T-cell (primary cell): ENCODE results near the gene STYK1. TPM values are rescaled to one million over a fixed set of nuclear protein-coding genes. Genes with fewer than 3 reads are reported as not detected.
A peak's percentile ranks its signal among the peaks of the same experiment; 100 is the strongest.

ENCODE experiments used
- ATAC-seq, 4 experiments: fragments of 200-7000 bp in 3 of 4; fragments of 150-1000 bp in 1 of 4; cut with Tn5 transposase; replicated peaks in 1 of 4; 1 replicate in 3 of 4; 2 replicates in 1 of 4; pipeline ENCODE4 v1.10.0; 2021; ENCODE audit warnings: moderate library complexity in 3 of 4, mild to moderate bottlenecking in 2 of 4, moderate number of reproducible peaks in 1 of 4
- CTCF ChIA-PET, 2 donors: fragments of 300-600 bp; sonication (Branson Sonifier 250); formaldehyde crosslinking; loops; one replicate each; lab custom pipeline; 2022; ENCODE audit warnings: antibody characterized with exemption in 2 of 2; lab: Charles Lee
- POLR2A ChIA-PET, 2 donors: fragments of 300-600 bp; sonication (Branson Sonifier 250); formaldehyde crosslinking; loops; one replicate each; lab custom pipeline; 2022; ENCODE audit warnings: antibody characterized with exemption in 2 of 2; lab: Charles Lee
- DNase-seq, 35 experiments: peaks; one replicate each; pipeline versions ENCODE4 v3.0.0 to v3.0.0-alpha.2; 2013 to 2023
- H3K27ac ChIP-seq: one replicate; pipeline ENCODE4 v1.5.1; 2013; ENCODE audit warnings: low read length
- H3K27me3 ChIP-seq, 2 experiments: replicated peaks in 1 of 2; 1 replicate in 1 of 2; 2 replicates in 1 of 2; pipeline versions ENCODE4 v1.6.1 to v1.7.0; 2013; ENCODE audit warnings: low read length in 1 of 2, mixed read lengths in 1 of 2; ENCODE audit not compliant: control insufficient read depth in 2 of 2, insufficient read depth in 2 of 2; ENCODE audit errors: extremely low read depth in 1 of 2
- H3K36me3 ChIP-seq, 2 donors: 1 replicate in 1 of 2; 2 replicates in 1 of 2; pipeline versions ENCODE4 v1.6.1 to v1.7.0; 2013; ENCODE audit warnings: low read length in 1 of 2; ENCODE audit not compliant: control insufficient read depth in 2 of 2, insufficient read depth in 1 of 2; ENCODE audit errors: extremely low read depth in 1 of 2
- H3K4me1 ChIP-seq, 2 experiments: 1 replicate in 1 of 2; 2 replicates in 1 of 2; pipeline versions ENCODE4 v1.6.1 to v1.7.0; 2013; ENCODE audit warnings: low read length in 2 of 2, mixed read lengths in 1 of 2; ENCODE audit not compliant: insufficient read depth in 2 of 2, control insufficient read depth in 1 of 2; ENCODE audit errors: extremely low read depth in 1 of 2
- H3K4me3 ChIP-seq, 2 donors: 1 replicate in 1 of 2; 2 replicates in 1 of 2; pipeline versions ENCODE4 v1.5.1 to v1.7.0; 2013; ENCODE audit warnings: mild to moderate bottlenecking in 2 of 2, low read length in 1 of 2, moderate library complexity in 1 of 2; ENCODE audit not compliant: control insufficient read depth in 1 of 2; ENCODE audit errors: extremely low read depth in 1 of 2
- H3K9me3 ChIP-seq: 2 replicates; pipeline ENCODE4 v1.7.0; 2013
- H3K27ac Mint-ChIP-seq, 2 donors: one replicate each; pipeline ENCODE4 v1.8.0; 2020 to 2021; ENCODE audit warnings: mild to moderate bottlenecking in 2 of 2, mixed read lengths in 2 of 2
- H3K27me3 Mint-ChIP-seq, 2 donors: one replicate each; pipeline ENCODE4 v1.8.0; 2021 to 2022; ENCODE audit warnings: mixed read lengths in 2 of 2
- H3K36me3 Mint-ChIP-seq: one replicate; pipeline ENCODE4 v1.8.0; 2021; ENCODE audit warnings: mixed read lengths
- H3K4me1 Mint-ChIP-seq, 3 donors: one replicate each; pipeline ENCODE4 v1.8.0; 2020 to 2022; ENCODE audit warnings: mixed read lengths in 3 of 3, mild to moderate bottlenecking in 1 of 3
- H3K4me3 Mint-ChIP-seq, 3 donors: one replicate each; pipeline ENCODE4 v1.8.0; 2020 to 2022; ENCODE audit warnings: mild to moderate bottlenecking in 3 of 3, mixed read lengths in 3 of 3, moderate library complexity in 3 of 3
- H3K9me3 Mint-ChIP-seq, 3 donors: one replicate each; pipeline ENCODE4 v1.8.0; 2020 to 2022; ENCODE audit warnings: mixed read lengths in 3 of 3
- WGBS: methylation state at CpG from one replicate; pipeline ENCODE4 v1.1.5; 2013; ENCODE audit warnings: missing lambda C conversion rate; ENCODE audit not compliant: insufficient coverage; 5-methylcytosine and 5-hydroxymethylcytosine counted together
- total RNA-seq, 35 experiments: library from RNA in 6 of 35; stranded (reverse) in 6 of 35; fragments of 120-200 nt in 1 of 35; gene quantifications; one replicate each; pipeline versions ENCODE4 v1.2.1 to v1.2.4 and lab custom pipeline; 2013 to 2026

STYK1 gene
- total RNA-seq, 5 donors from 2014 or later (not counting 1 experiment from before 2014, with no cell fraction given): 0.20 to 1.8 (median 0.39) TPM

DNA sequence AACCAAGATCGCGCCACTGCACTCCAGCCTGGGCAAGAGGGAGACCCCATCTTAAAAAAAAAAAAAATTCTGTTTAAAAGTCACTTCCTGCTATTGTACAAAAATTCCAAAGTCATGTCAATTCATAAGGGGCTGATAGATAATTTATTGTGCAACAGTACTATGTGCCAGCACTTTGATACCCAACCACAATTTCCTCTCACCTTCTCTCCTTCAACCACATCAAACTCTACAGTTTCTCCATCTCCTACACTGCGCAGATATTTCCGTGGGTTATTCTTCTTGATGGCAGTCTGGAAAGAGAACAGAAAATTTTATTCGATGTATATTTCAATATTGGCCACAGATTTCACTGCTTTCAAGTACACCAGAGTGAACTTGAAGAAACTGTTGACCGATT is 41.6 kb upstream of the STYK1 start:
- no peaks in the 10 kb centered on the region for H3K9me3 Mint-ChIP-seq
- peaks cover 7% of the 10 kb centered on the region for H3K36me3 Mint-ChIP-seq
- Histone ChIP-seq H3K4me3 (no peak overlapping the region), H3K27ac (no peak overlapping the region), H3K4me1 (peaks cover 5 to 13% of the 10 kb centered on the region in 2 experiments), H3K27me3 (no peaks in the 10 kb centered on the region), H3K9me3 (no peaks in the 10 kb centered on the region), H3K36me3 (peaks cover 0 to 3% of the 10 kb centered on the region in 2 donors)
- POLR2A ChIA-PET: no interaction called here
- WGBS: no CpG with 5 or more reads among the region's 6 CpGs
- ATAC-seq (peak in 3 of 4 experiments; percentile 57 to 89 (median 81)), DNase-seq (peak in 1 of 35 experiments; percentile 47)
- CTCF ChIA-PET: interaction anchor here in 1 of 2 donors (1.0 kb wide), 1 partner anchor 768 kb away, joined by 3 read pairs; no protein-coding TSS in a partner anchor
- H3K4me1 Mint-ChIP-seq: peaks cover 11 to 16% (median 15%) of the 10 kb centered on the region in 3 donors
- H3K27me3 Mint-ChIP-seq: peaks cover 9 to 42% of the 10 kb centered on the region in 2 donors
- H3K27ac Mint-ChIP-seq: no peak overlapping the region
- peak overlapping the region in 1 of 3 donors; percentile 51 for H3K4me3 Mint-ChIP-seq

DNA sequence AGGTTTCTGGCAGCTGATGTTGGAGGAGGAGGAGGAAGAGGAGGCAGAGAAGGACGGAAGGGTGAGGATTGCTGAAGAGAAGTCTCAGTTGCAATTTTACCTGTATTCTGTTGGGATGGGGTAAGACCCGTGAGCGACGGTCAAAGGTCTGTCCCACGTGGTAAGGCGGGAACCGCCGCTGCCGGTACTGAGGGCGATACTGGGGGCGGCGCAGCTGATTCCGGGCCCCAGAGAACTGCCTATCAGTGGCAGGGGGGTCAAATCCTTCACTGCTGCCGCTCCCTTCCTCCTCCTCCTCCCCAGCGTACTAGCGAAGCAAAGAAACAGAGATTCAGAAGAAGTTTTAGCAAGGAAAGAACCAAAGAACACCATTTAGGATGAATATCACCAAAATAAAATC is 36.0 kb upstream of the STYK1 start:
- Histone ChIP-seq H3K27ac (no peak overlapping the region), H3K4me1 (no peaks in the 10 kb centered on the region), H3K36me3 (peaks cover 0 to 3% of the 10 kb centered on the region in 2 donors), H3K4me3 (no peak overlapping the region), H3K9me3 (no peaks in the 10 kb centered on the region), H3K27me3 (no peaks in the 10 kb centered on the region)
- ChIA-PET POLR2A (no interaction called here), CTCF (no interaction called here)
- H3K27me3 Mint-ChIP-seq: peaks cover 7 to 21% of the 10 kb centered on the region in 2 donors
- DNase-seq (no peak), ATAC-seq (no peak)
- no peak overlapping the region for H3K4me3 Mint-ChIP-seq
- WGBS: 80% methylated on average over 1 of the region's 16 CpGs
- H3K27ac Mint-ChIP-seq: no peak overlapping the region
- no peaks in the 10 kb centered on the region for H3K4me1 Mint-ChIP-seq
- peaks cover 12% of the 10 kb centered on the region for H3K36me3 Mint-ChIP-seq
- no peaks in the 10 kb centered on the region for H3K9me3 Mint-ChIP-seq

DNA sequence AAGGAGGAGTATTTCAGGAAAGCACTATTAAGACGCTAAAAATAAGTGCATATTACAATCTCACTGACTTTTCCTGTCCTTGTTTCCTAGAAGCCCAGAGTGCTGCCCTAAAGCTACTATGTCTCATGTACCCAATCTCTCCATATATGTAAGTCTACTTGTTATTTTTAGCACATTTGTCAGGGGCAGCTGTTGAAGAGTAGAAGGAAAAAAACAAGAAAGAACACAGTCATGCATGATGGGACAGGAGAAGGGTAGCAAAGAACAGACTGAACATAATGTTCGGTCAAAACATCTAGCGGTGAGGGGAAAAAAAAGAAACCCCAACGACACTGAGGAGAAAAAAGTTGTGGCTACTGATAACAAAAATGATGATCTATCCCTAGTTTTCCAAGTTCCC is 35.0 kb upstream of the STYK1 start:
- Histone ChIP-seq H3K9me3 (no peaks in the 10 kb centered on the region), H3K4me3 (no peak overlapping the region), H3K4me1 (no peaks in the 10 kb centered on the region), H3K36me3 (no peaks in the 10 kb centered on the region), H3K27ac (no peak overlapping the region), H3K27me3 (no peaks in the 10 kb centered on the region)
- Mint-ChIP-seq H3K4me3 (no peak overlapping the region), H3K9me3 (no peaks in the 10 kb centered on the region), H3K27ac (no peak overlapping the region), H3K36me3 (peaks cover 12% of the 10 kb centered on the region), H3K27me3 (peaks cover 7 to 19% of the 10 kb centered on the region in 2 donors), H3K4me1 (no peaks in the 10 kb centered on the region)
- no CpG with 5 or more reads among the region's 4 CpGs for WGBS
- POLR2A ChIA-PET: interaction anchor here (0.7 to 0.8 kb wide), 2 partner anchors 10 to 25 kb away, joined by 3 to 4 read pairs; no protein-coding TSS in a partner anchor
- DNase-seq (no peak), ATAC-seq (no peak)
- CTCF ChIA-PET: no interaction called here

DNA sequence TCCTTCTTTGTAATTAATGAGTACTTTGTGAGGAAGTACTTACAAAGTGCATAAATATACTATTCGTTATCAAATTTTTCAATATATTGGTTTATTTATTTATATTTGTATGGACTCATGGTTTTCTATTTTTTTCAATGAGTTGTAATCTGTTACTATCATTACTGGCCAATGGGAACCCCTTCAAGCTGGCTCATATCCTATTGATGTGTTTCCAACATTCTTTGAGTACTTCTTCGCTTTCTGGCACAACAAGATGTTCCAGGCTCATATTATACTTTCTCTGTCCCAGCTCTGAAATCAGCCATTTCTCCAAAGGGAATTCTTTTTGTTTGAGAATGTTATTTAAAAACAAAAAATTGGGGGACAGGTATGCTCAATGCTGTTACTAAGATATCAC is 31.8 kb upstream of the STYK1 start:
- ChIA-PET POLR2A (no interaction called here), CTCF (no interaction called here)
- no peak overlapping the region for H3K27ac ChIP-seq
- no peak for ATAC-seq
- H3K4me1 ChIP-seq: peaks cover 0 to 3% of the 10 kb centered on the region in 2 experiments
- Mint-ChIP-seq H3K27me3 (peaks cover 7 to 10% of the 10 kb centered on the region in 2 donors), H3K36me3 (peaks cover 5% of the 10 kb centered on the region), H3K4me1 (peaks cover 11 to 12% (median 11%) of the 10 kb centered on the region in 3 donors), H3K4me3 (no peak overlapping the region), H3K9me3 (no peaks in the 10 kb centered on the region), H3K27ac (no peak overlapping the region)
- H3K4me3 ChIP-seq: no peak overlapping the region
- no peaks in the 10 kb centered on the region for H3K36me3 ChIP-seq
- no peak for DNase-seq
- H3K9me3 ChIP-seq: no peaks in the 10 kb centered on the region
- H3K27me3 ChIP-seq: no peaks in the 10 kb centered on the region
- WGBS: no CpG with 5 or more reads among the region's 2 CpGs

DNA sequence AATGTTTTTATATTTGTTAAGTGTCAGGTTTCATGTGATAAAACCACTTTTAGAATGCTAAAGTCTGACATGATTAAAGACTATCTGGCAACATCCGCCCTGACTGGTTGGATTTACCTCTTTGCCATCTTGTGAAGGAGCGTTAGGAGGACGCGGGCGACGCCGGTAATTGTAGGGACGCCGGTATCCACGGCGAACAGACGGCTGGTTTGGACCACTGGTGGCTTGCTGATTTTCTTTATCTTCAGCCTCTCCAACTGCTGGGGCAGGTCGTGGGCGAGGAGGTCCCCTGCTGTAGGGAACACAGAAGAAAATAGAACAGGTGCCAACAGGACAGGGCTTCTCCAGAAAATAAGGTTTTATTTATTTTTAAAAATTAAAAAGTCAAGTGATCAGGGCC is 28.0 kb upstream of the STYK1 start:
- Mint-ChIP-seq H3K4me1 (peaks cover 13 to 15% (median 13%) of the 10 kb centered on the region in 3 donors), H3K36me3 (no peaks in the 10 kb centered on the region), H3K4me3 (no peak overlapping the region), H3K27ac (no peak overlapping the region), H3K9me3 (no peaks in the 10 kb centered on the region), H3K27me3 (no peaks in the 10 kb centered on the region)
- Histone ChIP-seq H3K36me3 (peaks cover 0 to 2% of the 10 kb centered on the region in 2 donors), H3K27ac (no peak overlapping the region), H3K9me3 (no peaks in the 10 kb centered on the region), H3K4me3 (no peak overlapping the region), H3K4me1 (peaks cover 0 to 3% of the 10 kb centered on the region in 2 experiments), H3K27me3 (no peaks in the 10 kb centered on the region)
- ATAC-seq (peak in 1 of 4 experiments; percentile 10), DNase-seq (no peak)
- POLR2A ChIA-PET: no interaction called here
- CTCF ChIA-PET: no interaction called here
- WGBS: 94% methylated on average over 12 of the region's 14 CpGs

DNA sequence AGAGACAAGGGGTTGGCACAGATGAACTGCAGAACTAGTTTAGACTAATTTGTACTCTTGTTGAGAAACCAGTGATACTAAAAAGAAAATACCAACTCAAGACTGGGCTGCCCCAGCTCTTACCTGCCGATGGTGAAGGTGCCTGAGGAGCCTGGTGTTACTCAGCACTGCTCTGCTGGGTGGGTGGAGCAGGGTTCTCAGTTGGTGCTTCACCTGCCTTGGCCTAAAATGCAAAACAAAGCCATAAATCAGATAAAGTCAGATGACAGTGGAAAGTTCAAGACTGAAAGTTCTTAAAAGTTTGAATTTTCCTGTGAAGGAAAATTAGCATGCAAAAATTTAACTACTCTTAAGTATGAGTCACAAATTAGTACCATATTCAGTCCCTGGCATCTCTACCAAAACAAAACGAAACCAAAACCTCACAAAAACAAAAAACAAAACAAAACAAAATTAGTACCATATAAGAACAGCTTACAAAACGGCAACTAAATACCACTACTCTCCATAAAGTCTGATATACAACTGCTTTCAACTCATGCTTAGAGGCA is 27.4 kb upstream of the STYK1 start:
- ChIA-PET POLR2A (no interaction called here), CTCF (interaction anchor here in 1 of 2 donors (1.0 kb wide), 1 partner anchor 88 kb away, joined by 3 read pairs; the partner anchor contains the start of gene MAGOHB)
- Mint-ChIP-seq H3K9me3 (no peaks in the 10 kb centered on the region), H3K4me1 (peaks cover 13 to 15% (median 13%) of the 10 kb centered on the region in 3 donors), H3K27me3 (no peaks in the 10 kb centered on the region), H3K36me3 (no peaks in the 10 kb centered on the region), H3K4me3 (peak overlapping the region in 2 of 3 donors; percentile 11 to 22), H3K27ac (peak overlapping the region; percentile 36 to 91)
- Histone ChIP-seq H3K4me1 (peaks cover 0 to 3% of the 10 kb centered on the region in 2 experiments), H3K36me3 (peaks cover 0 to 2% of the 10 kb centered on the region in 2 donors), H3K27ac (peak overlapping the region; percentile 3), H3K9me3 (no peaks in the 10 kb centered on the region), H3K27me3 (no peaks in the 10 kb centered on the region), H3K4me3 (no peak overlapping the region)
- peak in 3 of 4 experiments; percentile 46 to 53 (median 52) for ATAC-seq
- DNase-seq: peak in 1 of 35 experiments; percentile 21
- WGBS: 20% methylated on average over 2 of the region's 3 CpGs
